Astrocyte of the cerebellum (primary cell): ENCODE results near the gene PLXND1.

Experiments used
- DNase-seq: peaks from one replicate; pipeline ENCODE4 v3.0.0-alpha.2; 2011; ENCODE audit warnings: low read depth
- H3K4me3 ChIP-seq: 2 replicates; pipeline ENCODE4 v1.5.1; 2011; ENCODE audit warnings: mild to moderate bottlenecking, low read depth, low read length, moderate library complexity
- CTCF ChIP-seq: IDR thresholded peaks from 2 replicates; pipeline ENCODE4 v1.5.1; 2012; ENCODE audit warnings: low read length, low read depth, moderate library complexity, mild to moderate bottlenecking; ENCODE audit errors: missing control alignments
- in situ Hi-C: cut with HindIII; loops from 2 replicates; pipeline ENCODE4 v1.10.0; 2017; ENCODE audit warnings: low sequenced_read_pairs

PLXND1 gene

DNA sequence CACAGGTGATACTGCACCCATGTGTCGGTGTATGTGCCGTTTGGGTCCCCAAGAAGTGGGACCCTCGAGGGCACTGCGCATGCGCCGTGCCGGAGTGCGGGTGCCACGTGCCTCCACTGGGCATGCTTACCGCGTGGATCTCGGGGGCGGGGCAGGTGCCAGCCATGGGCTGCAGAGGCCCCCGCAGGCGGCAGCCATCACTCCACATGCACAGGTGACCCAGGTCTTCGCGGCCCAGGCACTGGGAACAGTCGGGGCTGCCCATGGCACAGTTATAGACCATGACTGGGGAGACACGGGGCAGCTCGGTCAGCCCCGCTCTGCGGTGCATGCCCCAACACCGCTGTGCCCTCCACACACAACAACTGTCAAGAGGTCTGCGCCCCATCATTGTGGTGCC lies 32.3 kb downstream of the PLXND1 start:
- H3K4me3 ChIP-seq: no peak overlapping the region
- in situ Hi-C loops: no loop called here
- TF ChIP-seq CTCF: no peak

DNA sequence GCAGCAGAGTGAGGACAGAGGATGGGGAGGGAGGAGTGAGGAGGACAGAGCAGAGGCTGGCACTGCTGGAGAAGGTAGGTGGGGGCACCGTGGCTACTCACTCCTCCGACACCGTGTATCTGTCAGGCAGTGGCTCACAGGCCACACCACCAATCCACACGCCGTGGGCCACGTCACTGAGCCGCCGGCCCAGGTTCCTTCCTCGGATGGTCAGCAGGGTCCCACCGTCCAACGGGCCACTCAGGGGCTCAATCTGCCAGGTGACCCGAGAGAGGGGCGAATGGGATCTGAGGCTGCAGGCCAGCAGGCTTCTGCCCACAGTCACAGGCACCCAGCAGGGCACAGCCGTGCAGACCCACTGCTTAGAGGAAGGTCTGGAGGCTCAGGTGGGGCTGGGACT lies 33.0 kb downstream of the PLXND1 start:
- in situ Hi-C loops: no loop called here
- DNase-seq: no peak
- H3K4me3 ChIP-seq: no peak overlapping the region
- no peak for TF ChIP-seq CTCF

More for the DNA sequence above, 32.3 kb downstream of the PLXND1 start:
- no peak for DNase-seq

- in situ Hi-C loops: no loop called here
- no peak overlapping the region for H3K4me3 ChIP-seq
- no peak for DNase-seq
- no peak for TF ChIP-seq CTCF
Measured at GRCh38 chr3:129572603-129573002, 33.9 kb downstream of the PLXND1 start.

- no peak for DNase-seq
- H3K4me3 ChIP-seq: no peak overlapping the region
- TF ChIP-seq CTCF: no peak
- in situ Hi-C loops: no loop called here
Measured at GRCh38 chr3:129571605-129572547, 34.6 kb downstream of the PLXND1 start.

DNA sequence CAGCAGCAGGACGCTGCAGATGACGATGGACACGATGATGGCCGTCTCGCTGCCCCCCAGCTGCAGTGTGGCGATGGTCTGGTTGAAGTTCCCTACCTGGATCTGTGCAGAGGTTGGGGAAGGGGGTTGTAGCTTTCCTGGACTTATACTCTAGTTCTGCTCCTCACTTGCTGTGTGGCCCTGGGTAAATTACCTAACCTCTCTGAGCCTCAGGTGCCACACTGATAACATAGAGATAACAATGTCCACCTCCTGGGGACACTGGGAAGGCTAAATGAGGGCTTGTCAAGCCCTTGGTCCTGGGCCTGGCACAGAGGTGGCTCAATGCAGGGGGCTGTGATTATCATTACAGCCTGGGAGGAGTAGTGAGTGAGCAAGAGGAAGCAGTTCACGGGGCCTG lies 36.6 kb downstream of the PLXND1 start:
- in situ Hi-C loops: no loop called here
- DNase-seq: no peak

GRCh38 chr3:129567939-129568338 lies 38.5 kb downstream of the PLXND1 start:
- no peak for TF ChIP-seq CTCF
- in situ Hi-C loops: no loop called here
- DNase-seq: no peak
- H3K4me3 ChIP-seq: no peak overlapping the region

More for the DNA sequence above, 36.6 kb downstream of the PLXND1 start:
- no peak for TF ChIP-seq CTCF
- no peak overlapping the region for H3K4me3 ChIP-seq
